Lower leg skin (tissue), 3 donors: Measurements from ENCODE around the gene IFT22.

Experiments used
- CTCF ChIP-seq, 3 donors: fragments of 450-650 bp; IDR thresholded peaks; one replicate each; pipeline ENCODE4 v1.5.1; 2016; ENCODE audit warnings: antibody characterized with exemption in 3 of 3, mild to moderate bottlenecking in 3 of 3, moderate library complexity in 2 of 3
- POLR2A ChIP-seq, 2 donors: fragments of 450-650 bp; IDR thresholded peaks; one replicate each; pipeline ENCODE4 v1.6.1; 2016 to 2017; ENCODE audit warnings: antibody characterized with exemption in 2 of 2, mild to moderate bottlenecking in 1 of 2, moderate library complexity in 1 of 2

DNA sequence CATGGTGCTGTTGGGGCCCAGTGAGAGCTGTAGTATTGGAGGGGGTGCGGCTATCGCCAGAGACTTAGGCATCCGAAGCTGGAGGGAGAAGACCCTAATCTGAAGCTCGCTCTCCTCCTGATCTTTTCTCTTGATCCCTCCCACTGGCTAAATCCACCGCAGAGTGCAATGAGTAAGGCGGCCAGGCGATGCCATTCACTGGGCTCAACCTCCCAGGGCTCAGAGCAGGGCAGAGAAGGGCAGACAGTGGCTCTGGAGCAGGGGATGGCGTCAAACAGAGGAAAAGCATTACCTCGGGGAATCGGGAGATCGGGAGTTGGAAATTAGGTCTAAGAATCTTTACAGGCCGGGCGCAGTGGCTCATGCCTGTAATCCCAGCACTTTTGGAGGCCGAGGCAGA, 18.8 kb upstream of the IFT22 start:
- TF ChIP-seq CTCF (IDR thresholded peaks at IDR 0.05) (no peak), POLR2A (IDR thresholded peaks at IDR 0.05) (no peak)
